Measurements from ENCODE around the gene SPRR5. TPM values are rescaled to one million over a fixed set of nuclear protein-coding genes. Genes with fewer than 3 reads are reported as not detected.

The SPRR5 gene
- total RNA-seq, 1 donor from 2014 or later: not detected

DNA sequence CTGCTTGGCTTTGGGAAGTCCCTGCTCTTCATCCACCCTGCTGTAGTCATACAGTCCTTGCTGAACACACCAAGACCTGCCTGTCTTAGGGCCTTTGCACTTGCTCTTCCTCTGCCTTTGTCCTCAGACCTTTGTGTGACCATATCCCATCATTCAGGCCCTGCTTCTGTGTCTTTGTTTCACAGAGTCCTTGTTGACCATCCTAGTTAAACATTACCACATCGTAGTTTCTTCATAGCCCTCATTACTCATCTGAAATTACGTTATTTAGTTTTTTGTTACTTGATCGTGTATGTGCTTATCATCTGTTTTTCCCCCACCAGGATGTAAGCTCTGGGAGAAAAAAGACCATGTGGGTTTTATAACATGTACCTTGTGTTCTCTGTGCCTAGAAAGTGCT, 18.3 kb upstream of the SPRR5 start:
- H3K27me3 ChIP-seq: no peaks in the 10 kb centered on the region
- no peaks in the 10 kb centered on the region for H3K9me3 ChIP-seq
- no peaks in the 10 kb centered on the region for H3K4me1 ChIP-seq
- no peak overlapping the region for H3K27ac ChIP-seq
- no peaks in the 10 kb centered on the region for H3K36me3 ChIP-seq
- H3K4me3 ChIP-seq: no peak overlapping the region
- intact Hi-C loops (cut with DNase I): no loop called here
- TF ChIP-seq, protein P1, sequence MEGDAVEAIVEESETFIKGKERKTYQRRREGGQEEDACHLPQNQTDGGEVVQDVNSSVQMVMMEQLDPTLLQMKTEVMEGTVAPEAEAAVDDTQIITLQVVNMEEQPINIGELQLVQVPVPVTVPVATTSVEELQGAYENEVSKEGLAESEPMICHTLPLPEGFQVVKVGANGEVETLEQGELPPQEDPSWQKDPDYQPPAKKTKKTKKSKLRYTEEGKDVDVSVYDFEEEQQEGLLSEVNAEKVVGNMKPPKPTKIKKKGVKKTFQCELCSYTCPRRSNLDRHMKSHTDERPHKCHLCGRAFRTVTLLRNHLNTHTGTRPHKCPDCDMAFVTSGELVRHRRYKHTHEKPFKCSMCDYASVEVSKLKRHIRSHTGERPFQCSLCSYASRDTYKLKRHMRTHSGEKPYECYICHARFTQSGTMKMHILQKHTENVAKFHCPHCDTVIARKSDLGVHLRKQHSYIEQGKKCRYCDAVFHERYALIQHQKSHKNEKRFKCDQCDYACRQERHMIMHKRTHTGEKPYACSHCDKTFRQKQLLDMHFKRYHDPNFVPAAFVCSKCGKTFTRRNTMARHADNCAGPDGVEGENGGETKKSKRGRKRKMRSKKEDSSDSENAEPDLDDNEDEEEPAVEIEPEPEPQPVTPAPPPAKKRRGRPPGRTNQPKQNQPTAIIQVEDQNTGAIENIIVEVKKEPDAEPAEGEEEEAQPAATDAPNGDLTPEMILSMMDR (IDR thresholded peaks at IDR 0.05): no peak
- DNase-seq (ENCODE audit: low spot score in 2 of 2): no peak

DNA sequence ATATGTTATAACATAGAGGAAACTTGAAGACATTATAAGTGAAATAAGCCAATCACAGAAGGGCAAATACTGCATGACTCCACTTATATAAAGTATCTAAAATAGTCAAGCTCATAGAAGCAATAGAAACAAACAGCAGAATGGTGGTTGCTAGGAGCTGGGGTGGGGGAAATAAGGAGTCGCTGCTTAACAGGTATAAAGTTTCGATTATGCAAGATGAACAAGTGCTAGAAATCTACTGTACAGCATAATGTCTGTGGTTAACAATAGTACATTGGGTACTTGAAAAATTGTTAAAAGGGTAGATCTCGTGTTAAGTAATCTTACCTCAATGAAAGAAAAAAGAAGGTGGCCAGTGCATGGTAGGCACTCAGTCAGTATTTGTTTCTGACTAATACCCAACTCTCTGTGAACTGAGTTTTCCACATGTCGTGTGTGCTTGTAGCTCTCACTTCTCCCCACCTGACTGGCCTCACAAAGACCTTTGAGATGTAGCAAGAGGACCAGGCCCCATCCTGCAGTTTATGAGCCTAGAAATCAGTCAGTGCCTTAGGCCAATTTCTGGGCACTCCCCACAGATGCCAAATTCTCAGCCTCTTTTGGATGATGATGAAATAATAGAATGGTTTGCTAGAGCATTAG, 14.7 kb upstream of the SPRR5 start:
- intact Hi-C loops (cut with DNase I): no loop called here
- Histone ChIP-seq H3K4me3 (no peak overlapping the region), H3K4me1 (no peaks in the 10 kb centered on the region), H3K27me3 (no peaks in the 10 kb centered on the region), H3K27ac (no peak overlapping the region), H3K9me3 (no peaks in the 10 kb centered on the region), H3K36me3 (no peaks in the 10 kb centered on the region)
- TF ChIP-seq, protein P1 (IDR thresholded peaks at IDR 0.05): no peak
- no peak for DNase-seq (ENCODE audit: low spot score in 2 of 2)

DNA sequence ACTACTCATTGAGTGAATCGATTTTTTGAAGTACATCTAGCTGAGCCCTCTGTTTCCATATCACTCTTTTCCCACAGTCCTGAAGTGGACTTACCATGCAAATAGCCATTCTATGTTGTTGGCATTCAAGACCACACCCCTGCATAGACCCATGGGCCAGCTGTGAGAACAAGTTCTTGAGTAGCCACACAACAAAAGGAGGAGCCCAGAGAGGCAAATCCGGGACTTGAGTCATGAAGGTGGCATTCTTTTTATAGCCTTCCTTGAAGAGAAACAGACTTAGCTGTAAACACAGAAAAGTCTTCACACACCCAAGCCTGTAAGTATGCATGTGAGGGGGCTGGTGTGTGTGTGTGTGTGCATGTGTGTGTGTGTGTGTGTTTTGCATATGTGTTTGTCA, 13.8 kb upstream of the SPRR5 start:
- H3K36me3 ChIP-seq: no peaks in the 10 kb centered on the region
- no peak for DNase-seq (ENCODE audit: low spot score in 2 of 2)
- TF ChIP-seq, protein P1 (IDR thresholded peaks at IDR 0.05): no peak
- no peaks in the 10 kb centered on the region for H3K27me3 ChIP-seq
- H3K4me1 ChIP-seq: no peaks in the 10 kb centered on the region
- H3K27ac ChIP-seq: no peak overlapping the region
- intact Hi-C loops (cut with DNase I): no loop called here
- H3K9me3 ChIP-seq: no peaks in the 10 kb centered on the region
- H3K4me3 ChIP-seq: no peak overlapping the region

- H3K36me3 ChIP-seq: no peaks in the 10 kb centered on the region
- H3K9me3 ChIP-seq: no peaks in the 10 kb centered on the region
- TF ChIP-seq, protein P1 (IDR thresholded peaks at IDR 0.05): no peak
- DNase-seq (ENCODE audit: low spot score in 2 of 2): no peak
- H3K27ac ChIP-seq: no peak overlapping the region
- H3K4me3 ChIP-seq: no peak overlapping the region
- intact Hi-C loops (cut with DNase I): no loop called here
- no peaks in the 10 kb centered on the region for H3K27me3 ChIP-seq
- H3K4me1 ChIP-seq: no peaks in the 10 kb centered on the region
Observed at GRCh38 chr1:152940614-152941013, 6.4 kb upstream of the SPRR5 start.

DNA sequence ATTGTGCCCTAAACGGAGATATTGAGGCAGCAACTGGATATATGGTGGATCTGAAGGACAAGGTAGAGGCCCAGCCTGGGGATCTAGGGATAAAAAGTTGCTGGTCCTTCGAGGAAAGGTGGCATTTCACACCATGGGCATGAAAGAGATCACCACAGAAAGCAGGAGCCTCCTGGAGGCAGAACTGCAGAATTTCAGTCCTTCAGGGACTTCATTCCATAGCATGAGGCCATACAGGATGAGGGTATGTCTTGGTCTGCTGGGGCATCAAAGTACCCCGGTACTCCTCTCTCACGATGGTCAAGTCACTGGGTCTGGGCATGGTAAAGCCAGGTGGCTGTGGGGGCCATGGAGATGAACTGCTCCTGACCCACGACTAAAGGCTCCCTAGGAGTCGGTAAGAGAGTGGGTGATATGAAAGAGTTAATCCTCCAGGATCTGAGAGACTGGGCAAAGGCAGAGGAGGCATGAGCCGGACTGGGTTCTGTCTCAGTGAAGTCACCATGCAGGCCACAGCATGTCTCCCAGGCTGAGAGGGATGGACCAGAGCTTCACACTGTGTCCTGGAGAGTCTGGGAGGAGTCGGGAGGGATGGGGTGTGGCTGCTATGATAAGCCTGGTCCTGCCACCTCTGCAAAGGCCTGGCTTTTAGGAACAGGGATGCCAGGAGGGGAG, 5.8 kb upstream of the SPRR5 start:
- Histone ChIP-seq H3K9me3 (no peaks in the 10 kb centered on the region), H3K36me3 (no peaks in the 10 kb centered on the region), H3K27ac (no peak overlapping the region), H3K4me1 (no peaks in the 10 kb centered on the region), H3K27me3 (no peaks in the 10 kb centered on the region), H3K4me3 (no peak overlapping the region)
- intact Hi-C loops (cut with DNase I): no loop called here
- TF ChIP-seq, protein P1 (IDR thresholded peaks at IDR 0.05): no peak
- DNase-seq (ENCODE audit: low spot score in 2 of 2): no peak

All from ascending aorta (tissue), 2 donors.